GM21526 (cell line): Measurements from ENCODE around the gene SAAL1.
A peak's percentile ranks its signal among the peaks of the same experiment; 100 is the strongest.
"Not testable (repeated sequence)": the region's sequence is repeated elsewhere in the genome, so short reads cannot be mapped to it uniquely, and the experiment has no call there.

ENCODE experiments used
- ATAC-seq: cut with Tn5 transposase; IDR thresholded peaks from one replicate; pipeline ENCODE4 v1.9.1; 2021; ENCODE audit warnings: moderate library complexity; ENCODE audit not compliant: unreplicated experiment, low FRiP score

The SAAL1 gene

GRCh38 chr11:18105802-18106574 lies at the start of gene SAAL1:
Gene SAAL1, minus strand, starts transcription at chr11:18106082. Its CDS starts 41 bp downstream, at chr11:18106041.
- peak; percentile 95 for ATAC-seq

- ATAC-seq: no peak
These were observed 45.7 kb upstream of the SAAL1 start for GRCh38 chr11:18151581-18151980.

- ATAC-seq: no peak
These were observed 40.0 kb upstream of the SAAL1 start for GRCh38 chr11:18145837-18146236.

GRCh38 chr11:18145025-18145424 lies 39.1 kb upstream of the SAAL1 start:
- ATAC-seq: no peak

GRCh38 chr11:18144243-18144642 lies 38.4 kb upstream of the SAAL1 start:
- ATAC-seq: no peak

GRCh38 chr11:18140145-18140544 lies 34.3 kb upstream of the SAAL1 start:
- no peak for ATAC-seq

GRCh38 chr11:18137186-18137800 lies 31.4 kb upstream of the SAAL1 start:
- no peak for ATAC-seq

- ATAC-seq: no peak
These were observed 29.4 kb upstream of the SAAL1 start for GRCh38 chr11:18135308-18135707.

GRCh38 chr11:18132341-18132740 lies 26.5 kb upstream of the SAAL1 start, which contains the start of gene MRGPRX3:
Gene MRGPRX3, plus strand, starts transcription at chr11:18132571. Its CDS starts 4,632 bp downstream, at chr11:18137203.
- ATAC-seq: no peak

GRCh38 chr11:18131115-18131514 lies 25.2 kb upstream of the SAAL1 start:
- not testable (repeated sequence) for ATAC-seq

GRCh38 chr11:18121331-18121828 lies 15.5 kb upstream of the SAAL1 start:
- ATAC-seq: not testable (repeated sequence)

GRCh38 chr11:18115360-18116127 lies 9.7 kb upstream of the SAAL1 start:
- ATAC-seq: no peak

- no peak for ATAC-seq
These were observed 5.1 kb upstream of the SAAL1 start for GRCh38 chr11:18111005-18111404.

- no peak for ATAC-seq
These were observed 2.4 kb upstream of the SAAL1 start for GRCh38 chr11:18108254-18108653.

GRCh38 chr11:18106688-18107087 lies 806 bp upstream of the SAAL1 start:
- no peak for ATAC-seq

GRCh38 chr11:18105086-18105801 lies 638 bp downstream of the SAAL1 start:
- ATAC-seq: no peak

- ATAC-seq: no peak
These were observed 4.8 kb downstream of the SAAL1 start for GRCh38 chr11:18100926-18101656.

GRCh38 chr11:18093959-18094358 lies 11.9 kb downstream of the SAAL1 start:
- ATAC-seq: no peak

- no peak for ATAC-seq
These were observed 14.2 kb downstream of the SAAL1 start for GRCh38 chr11:18091731-18092130.

GRCh38 chr11:18088966-18089365 lies 16.9 kb downstream of the SAAL1 start:
- no peak for ATAC-seq
